SW480 (cell line): Measurements from ENCODE around the gene RAB11FIP5.
"Not testable (repeated sequence)": the region's sequence is repeated elsewhere in the genome, so short reads cannot be mapped to it uniquely, and the experiment has no call there.

ENCODE experiments used
- DNase-seq: peaks from one replicate; pipeline ENCODE4 v3.0.0-alpha.2; 2016; ENCODE audit warnings: low spot score

The RAB11FIP5 gene

DNA sequence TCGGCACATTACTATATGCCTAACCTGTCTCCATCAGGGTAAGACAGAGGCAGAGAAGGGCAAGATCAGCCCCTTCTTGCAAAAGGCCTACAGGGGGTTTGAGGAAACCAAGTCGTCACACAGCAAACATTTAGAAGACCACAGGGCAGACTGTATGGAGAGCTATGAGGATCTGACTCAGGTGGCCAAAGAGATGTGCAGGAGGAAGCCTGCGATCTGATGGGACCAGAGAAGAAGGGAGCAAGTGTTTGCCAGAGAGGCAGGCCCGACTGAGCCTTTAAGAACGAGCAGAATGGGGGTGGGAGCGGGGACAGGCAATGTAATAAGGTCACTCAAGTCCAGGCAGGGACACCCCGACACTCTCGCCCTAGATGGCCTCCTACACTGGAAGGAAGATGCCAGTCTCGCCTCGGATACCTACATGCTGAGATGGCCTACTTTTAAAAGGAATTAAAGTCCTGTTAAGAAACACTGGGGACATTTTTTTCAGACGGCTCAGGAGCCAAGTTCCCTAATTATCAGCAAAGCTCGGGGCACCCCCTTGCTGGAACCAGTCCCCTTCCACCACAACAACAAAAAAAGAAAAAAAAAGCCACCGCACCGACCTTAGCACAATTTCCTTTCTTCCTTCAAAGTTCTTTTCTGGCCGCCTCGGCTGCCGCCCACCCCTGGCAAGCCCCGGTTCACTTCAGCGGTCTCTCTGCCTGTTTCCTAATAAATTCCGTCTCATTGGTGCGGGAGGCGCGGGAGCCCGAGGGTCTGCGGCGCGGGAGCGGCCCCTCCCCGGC lies 42.7 kb downstream of the RAB11FIP5 start:
- DNase-seq = no peak

GRCh38 chr2:73069041-73069854 lies 43.5 kb downstream of the RAB11FIP5 start:
- DNase-seq = no peak

GRCh38 chr2:73068147-73068546 lies 44.6 kb downstream of the RAB11FIP5 start:
- no peak for DNase-seq

GRCh38 chr2:73067043-73067442 lies 45.7 kb downstream of the RAB11FIP5 start:
- no peak for DNase-seq

DNA sequence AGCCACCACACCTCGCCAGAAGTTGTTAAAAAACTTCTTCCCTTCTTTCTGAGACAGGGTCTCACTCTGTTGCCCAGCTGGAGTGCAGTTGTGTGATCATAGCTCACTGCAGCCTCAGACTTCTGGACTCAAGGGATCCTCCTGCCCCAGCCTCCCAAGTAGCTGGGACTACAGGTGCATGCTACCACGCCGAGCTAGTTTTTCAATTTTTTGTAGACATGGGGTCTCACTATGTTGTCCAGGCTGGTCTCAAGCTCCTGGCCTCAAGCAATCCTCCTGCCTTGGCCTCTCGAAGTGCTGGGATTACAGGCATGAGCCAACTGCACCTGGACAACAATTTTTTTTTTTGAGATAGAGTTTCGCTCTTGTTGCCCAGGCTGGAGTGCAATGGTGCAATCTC lies 47.7 kb downstream of the RAB11FIP5 start:
- not testable (repeated sequence) for DNase-seq

DNA sequence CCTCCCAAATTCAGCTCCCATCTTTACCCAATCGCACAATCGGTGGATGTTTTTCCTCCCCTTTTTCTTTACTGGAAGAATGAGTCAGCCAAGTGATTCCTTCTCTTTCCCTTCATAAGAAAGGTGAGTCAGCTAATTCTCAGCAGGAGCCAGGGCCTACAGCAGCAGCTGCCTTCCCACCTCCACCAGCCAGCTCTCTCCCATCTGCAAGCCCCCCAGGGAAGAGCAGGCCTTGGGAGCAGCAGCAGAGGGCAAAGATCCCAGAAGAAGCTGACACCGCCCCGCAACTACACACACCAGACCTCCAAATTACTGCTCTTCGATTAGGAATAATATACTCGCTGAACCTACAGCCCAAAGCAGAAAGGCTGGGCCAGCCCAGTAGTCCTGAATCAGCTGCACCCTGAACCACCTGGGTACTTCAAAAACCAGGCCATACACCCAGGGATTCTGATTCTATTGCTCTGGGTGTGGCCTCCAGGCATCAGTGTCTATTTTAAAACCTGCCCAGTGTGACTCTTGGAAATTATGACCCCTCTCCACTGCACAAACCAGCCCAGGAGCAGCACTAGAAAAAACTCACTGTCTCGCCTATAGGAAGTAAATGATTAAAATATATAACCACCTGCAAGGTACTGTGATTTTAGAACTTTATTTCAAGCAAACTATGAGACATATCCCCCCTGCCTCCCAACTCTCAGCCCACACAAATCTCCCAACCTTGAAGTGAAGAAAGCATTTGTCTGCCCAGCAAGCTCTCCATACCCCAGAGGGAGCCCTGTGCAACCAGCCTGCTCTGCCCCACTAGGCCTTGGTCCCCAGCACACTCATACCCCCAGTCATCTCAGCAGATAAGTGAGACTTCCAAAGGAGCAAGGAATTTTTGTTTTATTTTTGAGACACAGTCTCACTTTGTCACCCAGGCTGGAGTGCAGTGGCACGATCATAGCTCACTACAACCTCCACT lies 48.6 kb downstream of the RAB11FIP5 start:
- DNase-seq = peak; percentile 11

- no peak for DNase-seq
These were observed 49.3 kb downstream of the RAB11FIP5 start for GRCh38 chr2:73063472-73063871.

GRCh38 chr2:73059106-73059505 lies 53.6 kb downstream of the RAB11FIP5 start:
- DNase-seq = no peak

- DNase-seq = no peak
These were observed 57.8 kb downstream of the RAB11FIP5 start for GRCh38 chr2:73054980-73055379.

GRCh38 chr2:73053316-73054114 lies 59.2 kb downstream of the RAB11FIP5 start:
- no peak for DNase-seq

GRCh38 chr2:73050121-73050545 lies 62.6 kb downstream of the RAB11FIP5 start:
- no peak for DNase-seq

GRCh38 chr2:73043929-73044832 lies 68.6 kb downstream of the RAB11FIP5 start:
- no peak for DNase-seq

DNA sequence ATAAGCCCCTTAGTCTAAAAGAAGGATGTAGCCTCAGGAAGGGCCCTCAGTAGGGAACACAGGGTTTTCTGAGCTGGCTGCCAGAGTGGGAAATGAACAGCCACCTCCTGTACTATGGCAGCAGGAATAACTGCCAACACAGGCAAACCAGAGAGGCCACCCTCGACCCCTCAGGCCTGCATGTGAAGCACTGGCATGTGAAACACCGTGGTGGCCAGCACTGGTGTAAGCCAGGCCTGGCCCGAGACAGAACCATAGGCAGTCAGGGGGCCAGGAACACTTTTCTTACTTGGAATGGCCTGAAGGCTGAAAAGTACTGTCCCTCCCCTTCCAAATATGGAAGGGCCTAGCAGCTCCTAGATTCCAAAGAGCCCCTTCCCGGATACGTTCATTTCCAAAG lies 69.5 kb downstream of the RAB11FIP5 start:
- no peak for DNase-seq

- no peak for DNase-seq
These were observed 74.7 kb downstream of the RAB11FIP5 start for GRCh38 chr2:73037947-73038585.

DNA sequence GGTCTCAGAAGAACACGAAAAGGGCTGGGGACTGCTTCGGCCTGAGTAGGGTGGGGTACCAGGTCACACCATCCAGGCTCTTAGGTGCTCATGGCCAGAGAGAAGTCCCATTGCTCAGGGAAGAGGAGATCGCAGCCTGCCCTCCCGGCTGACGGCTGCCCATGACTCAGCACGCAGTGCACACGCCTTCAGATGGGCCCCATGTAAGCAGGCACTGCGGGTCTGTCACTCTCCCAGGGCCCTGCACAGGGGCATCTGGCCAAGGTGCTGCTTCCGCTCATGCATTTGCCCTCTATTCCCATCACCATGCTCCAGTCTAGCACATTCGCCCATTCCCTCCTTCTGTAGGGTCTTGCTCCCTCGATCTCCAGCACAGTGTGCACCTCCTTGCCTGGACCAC lies 76.0 kb downstream of the RAB11FIP5 start:
- no peak for DNase-seq

DNA sequence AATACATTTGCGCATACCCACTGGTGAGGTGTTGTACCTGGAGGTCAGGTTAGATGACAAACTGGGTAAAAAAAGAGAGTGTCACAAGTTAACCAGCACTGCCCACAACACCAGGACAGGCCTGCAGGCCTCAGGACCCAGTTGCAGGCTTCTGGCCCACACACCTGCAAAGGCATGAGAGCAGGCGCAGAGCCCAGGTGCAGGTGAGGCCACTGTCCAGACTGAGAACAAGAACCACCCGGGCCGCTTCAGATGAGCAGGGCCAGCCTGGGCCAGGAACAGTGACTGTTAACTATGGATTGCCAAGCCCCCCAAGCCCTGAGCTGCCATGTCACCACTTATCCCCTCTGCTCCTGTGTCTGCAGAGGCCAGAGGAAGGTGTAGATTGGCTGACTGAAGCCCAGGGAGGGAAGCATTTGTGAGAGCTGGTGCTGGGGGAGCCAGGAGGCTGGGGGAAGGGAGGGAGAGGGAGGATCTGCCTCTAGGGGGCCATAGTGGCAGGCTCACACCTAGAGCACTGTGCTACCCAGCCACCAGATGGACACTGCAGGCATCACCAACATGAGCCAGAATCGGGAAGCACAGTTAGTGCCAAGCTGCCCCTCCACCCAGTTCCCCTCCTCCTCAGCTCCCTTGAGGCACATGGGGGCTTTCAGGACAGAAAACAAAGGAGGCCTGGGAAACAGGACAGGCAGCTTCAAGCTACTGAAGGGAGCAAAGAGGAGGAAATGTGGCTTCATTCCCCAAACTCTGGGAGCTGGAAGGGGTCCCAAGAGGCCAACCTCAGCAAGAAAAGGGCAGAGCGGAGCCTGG lies 76.6 kb downstream of the RAB11FIP5 start:
- no peak for DNase-seq

- DNase-seq = no peak
These were observed 77.9 kb downstream of the RAB11FIP5 start for GRCh38 chr2:73034661-73035375.

GRCh38 chr2:73033766-73034381 lies 78.9 kb downstream of the RAB11FIP5 start:
- DNase-seq = no peak
